ENCODE data around the gene CTDSPL. TPM values are rescaled to one million over a fixed set of nuclear protein-coding genes. Genes with fewer than 3 reads are reported as not detected.

Gene CTDSPL
- total RNA-seq, 1 experiment from 2014 or later = 124 TPM

- no peak overlapping the region for H3K4me3 ChIP-seq
- H3K27ac ChIP-seq = no peak overlapping the region
- no peak for DNase-seq
- peaks cover 25% of the 10 kb centered on the region for H3K36me3 ChIP-seq (ENCODE audit: low read depth)
- H3K79me2 ChIP-seq (ENCODE audit: low read depth) = 0 out of 2 replicates have a peak, but pooled peaks cover 2% of the 10 kb centered on the region
- no peak overlapping the region for H3K4me2 ChIP-seq
- H4K20me1 ChIP-seq (ENCODE audit: insufficient read depth) = no peaks in the 10 kb centered on the region
- POLR2A ChIA-PET (ENCODE audit: unreplicated experiment) = no interaction called here
- peaks cover 4% of the 10 kb centered on the region; the same call in 1 of the 2 replicates for H3F3A ChIP-seq (ENCODE audit: insufficient read depth, low read depth)
- H3K4me1 ChIP-seq (replicated peaks; ENCODE audit: insufficient read depth) = no peaks in the 10 kb centered on the region
- H3K9me3 ChIP-seq (ENCODE audit: insufficient read depth, low read depth) = no peaks in the 10 kb centered on the region
- no peaks in the 10 kb centered on the region for H3K27me3 ChIP-seq (ENCODE audit: insufficient read depth, low read depth)
- CTCF ChIA-PET = interaction anchor here (0.6 kb wide), 1 partner anchor 52 kb away, joined by 3 read pairs; no protein-coding TSS in a partner anchor
- BruUV-seq (replicated peaks) = no TSS peak
- no peak for TF ChIP-seq EZH2 (IDR thresholded peaks at IDR 0.05; ENCODE audit: low read depth)
- no peak for TF ChIP-seq CTCF (conservative IDR thresholded peaks at IDR 0.05)
- no peak overlapping the region for H2AFZ ChIP-seq
- H3K9me2 ChIP-seq (ENCODE audit: insufficient read depth) = no peaks in the 10 kb centered on the region
- intact Hi-C loops (cut with micrococcal nuclease; ENCODE audit: unreplicated experiment) = no loop called here
These were observed 91.5 kb downstream of the CTDSPL start for GRCh38 chr3:37953226-37953625.

GRCh38 chr3:37953707-37954394 lies 92.2 kb downstream of the CTDSPL start:
- Histone ChIP-seq H3K9me2 (ENCODE audit: insufficient read depth) (no peaks in the 10 kb centered on the region), H3K27me3 (ENCODE audit: insufficient read depth, low read depth) (no peaks in the 10 kb centered on the region), H3K36me3 (ENCODE audit: low read depth) (peaks cover 22% of the 10 kb centered on the region), H3F3A (ENCODE audit: insufficient read depth, low read depth) (peaks cover 4% of the 10 kb centered on the region; the same call in 1 of the 2 replicates), H4K20me1 (ENCODE audit: insufficient read depth) (no peaks in the 10 kb centered on the region), H3K4me1 (replicated peaks; ENCODE audit: insufficient read depth) (no peaks in the 10 kb centered on the region), H3K4me2 (no peak overlapping the region), H3K4me3 (no peak overlapping the region), H3K79me2 (ENCODE audit: low read depth) (no peaks in the 10 kb centered on the region), H3K27ac (no peak overlapping the region), H3K9me3 (ENCODE audit: insufficient read depth, low read depth) (no peaks in the 10 kb centered on the region), H2AFZ (no peak overlapping the region)
- BruUV-seq (replicated peaks) = no TSS peak
- no peak for DNase-seq
- no peak for TF ChIP-seq CTCF (conservative IDR thresholded peaks at IDR 0.05)
- TF ChIP-seq EZH2 (IDR thresholded peaks at IDR 0.05; ENCODE audit: low read depth) = no peak
- intact Hi-C loops (cut with micrococcal nuclease; ENCODE audit: unreplicated experiment) = no loop called here
- ChIA-PET CTCF (interaction anchor here (0.6 kb wide), 1 partner anchor 52 kb away, joined by 3 read pairs; no protein-coding TSS in a partner anchor), POLR2A (ENCODE audit: unreplicated experiment) (no interaction called here)

- CTCF ChIA-PET = no interaction called here
These were observed 93.2 kb downstream of the CTDSPL start for GRCh38 chr3:37954881-37955280.

More at GRCh38 chr3:37954881-37955280, 93.2 kb downstream of the CTDSPL start:
- intact Hi-C loops (cut with micrococcal nuclease; ENCODE audit: unreplicated experiment) = no loop called here
- H3K9me2 ChIP-seq (ENCODE audit: insufficient read depth) = no peaks in the 10 kb centered on the region
- no peaks in the 10 kb centered on the region for H3K4me1 ChIP-seq (replicated peaks; ENCODE audit: insufficient read depth)
- peaks cover 18% of the 10 kb centered on the region for H3K36me3 ChIP-seq (ENCODE audit: low read depth)
- peaks cover 4% of the 10 kb centered on the region; the same call in 1 of the 2 replicates for H3F3A ChIP-seq (ENCODE audit: insufficient read depth, low read depth)
- DNase-seq = no peak
- H3K79me2 ChIP-seq (ENCODE audit: low read depth) = no peaks in the 10 kb centered on the region
- no peak for TF ChIP-seq CTCF (conservative IDR thresholded peaks at IDR 0.05)
- TF ChIP-seq EZH2 (IDR thresholded peaks at IDR 0.05; ENCODE audit: low read depth) = no peak
- no TSS peak for BruUV-seq (replicated peaks)
- H3K9me3 ChIP-seq (ENCODE audit: insufficient read depth, low read depth) = no peaks in the 10 kb centered on the region
- H2AFZ ChIP-seq = no peak overlapping the region
- H3K4me3 ChIP-seq = no peak overlapping the region
- H4K20me1 ChIP-seq (ENCODE audit: insufficient read depth) = no peaks in the 10 kb centered on the region
- POLR2A ChIA-PET (ENCODE audit: unreplicated experiment) = no interaction called here
- no peaks in the 10 kb centered on the region for H3K27me3 ChIP-seq (ENCODE audit: insufficient read depth, low read depth)
- no peak overlapping the region for H3K4me2 ChIP-seq
- H3K27ac ChIP-seq = no peak overlapping the region

All from PC-9 (cell line).